GM21529 (cell line): Measurements from ENCODE around the gene PDE11A.

ENCODE experiments used
- ATAC-seq: cut with Tn5 transposase; IDR thresholded peaks from one replicate; pipeline ENCODE4 v1.9.1; 2021; ENCODE audit not compliant: unreplicated experiment

The PDE11A gene

DNA sequence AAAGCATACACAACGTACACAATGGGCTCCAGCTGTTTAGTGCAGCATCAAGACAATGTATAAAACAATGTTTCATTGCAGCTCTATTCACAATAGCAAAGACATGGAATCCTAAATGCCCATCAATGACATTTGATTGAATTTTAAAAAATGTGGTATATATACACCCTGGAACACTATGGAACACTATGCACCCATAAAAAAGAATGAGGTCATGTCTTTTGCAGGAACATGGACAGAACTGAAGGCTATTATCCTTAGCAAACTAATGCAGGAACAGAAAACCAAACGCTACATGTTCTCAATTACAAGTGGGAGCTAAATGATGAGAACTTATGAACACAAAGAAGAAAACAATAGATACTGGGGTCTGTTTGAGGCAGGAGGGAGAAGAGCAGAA, 364.5 kb downstream of the PDE11A start:
- no peak for ATAC-seq

- no peak for ATAC-seq
Observed at GRCh38 chr2:177705511-177706173, 366.9 kb downstream of the PDE11A start.

- ATAC-seq: no peak
Observed at GRCh38 chr2:177703159-177703558, 369.4 kb downstream of the PDE11A start.

- ATAC-seq: no peak
Observed at GRCh38 chr2:177698281-177698680, 374.3 kb downstream of the PDE11A start.

DNA sequence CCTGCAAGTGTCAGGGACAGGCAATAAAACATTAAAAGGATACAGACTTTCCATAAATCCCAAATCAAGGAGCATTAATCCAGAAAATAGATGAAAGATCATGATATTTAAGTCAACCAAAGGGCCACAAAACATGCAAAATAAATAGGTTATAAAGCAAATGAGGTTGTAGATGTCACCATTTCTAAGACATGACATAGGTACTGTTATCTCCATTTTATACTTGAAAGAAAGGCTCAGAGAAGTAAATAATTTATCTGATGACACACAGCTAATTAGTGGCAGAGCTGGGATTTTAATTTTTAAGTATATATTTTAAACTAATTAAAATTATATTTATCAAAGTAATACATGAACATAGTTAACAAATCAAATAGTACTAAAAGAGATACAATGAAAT, 378.2 kb downstream of the PDE11A start:
- no peak for ATAC-seq

GRCh38 chr2:177693658-177694339, 378.8 kb downstream of the PDE11A start:
- no peak for ATAC-seq

DNA sequence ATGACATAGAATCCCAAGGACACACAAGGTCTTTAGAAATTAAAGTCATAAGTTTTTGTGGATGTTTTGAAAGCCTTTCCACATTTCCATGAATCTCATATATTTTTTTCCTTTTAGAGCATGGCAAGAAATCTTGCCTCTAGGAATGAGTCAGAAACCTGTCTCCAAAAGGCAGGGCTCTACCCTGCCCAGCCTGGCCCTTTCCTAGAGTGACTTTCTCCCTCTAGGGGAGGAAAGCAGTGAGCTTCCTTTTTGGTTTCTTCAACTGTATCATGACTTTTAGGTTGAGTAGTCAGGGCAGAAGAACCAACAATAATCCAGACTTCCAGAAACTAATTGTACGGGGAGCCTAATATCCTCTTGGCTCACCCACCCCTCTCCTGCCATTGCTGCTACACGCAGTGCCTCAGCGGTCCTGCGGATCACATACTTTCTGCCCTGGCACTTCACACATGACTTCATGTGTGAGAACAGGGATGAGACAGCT, 379.8 kb downstream of the PDE11A start:
- ATAC-seq: no peak

GRCh38 chr2:177692042-177692782, 380.4 kb downstream of the PDE11A start:
- no peak for ATAC-seq

DNA sequence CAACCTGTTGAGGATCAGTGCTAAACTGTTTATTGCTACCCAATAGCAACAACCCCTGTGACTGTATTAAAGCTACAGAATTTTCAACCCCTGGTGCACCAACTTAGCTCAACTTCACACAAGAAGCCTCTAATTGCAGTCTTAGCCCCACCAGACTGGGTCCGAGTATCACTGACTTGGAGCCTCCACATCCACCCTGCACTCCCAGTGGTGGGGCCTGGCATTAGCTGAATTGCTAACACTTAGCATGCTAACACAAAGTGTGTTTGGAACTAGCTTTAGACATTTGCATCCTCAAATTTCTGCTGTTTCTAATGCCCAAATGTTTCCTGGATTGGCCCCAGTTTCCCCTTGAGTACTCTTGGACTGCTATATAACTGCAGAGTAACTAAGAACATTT, 381.4 kb downstream of the PDE11A start:
- ATAC-seq: no peak

DNA sequence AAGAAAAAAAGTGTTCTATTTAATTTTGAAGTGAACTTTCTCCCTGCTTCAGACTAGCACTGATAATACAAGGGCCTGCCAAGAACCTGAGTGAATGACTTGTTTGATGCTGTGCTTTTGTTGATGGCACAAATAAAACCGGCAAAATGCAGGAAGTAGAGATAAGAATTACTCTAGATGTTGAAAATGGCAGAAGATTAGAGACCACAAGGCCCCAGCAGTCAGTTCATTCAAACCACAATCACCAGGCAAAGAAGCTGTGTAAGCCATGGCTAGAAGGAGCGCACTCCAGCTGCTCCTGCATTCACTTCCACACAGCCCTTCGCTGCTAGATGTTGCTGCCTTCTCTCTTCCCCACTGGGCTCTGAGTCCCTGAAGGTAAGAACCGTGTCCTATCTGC, 383.0 kb downstream of the PDE11A start:
- ATAC-seq: no peak

GRCh38 chr2:177688844-177689243, 383.7 kb downstream of the PDE11A start:
- ATAC-seq: no peak

- no peak for ATAC-seq
Observed at GRCh38 chr2:177683661-177684069, 388.9 kb downstream of the PDE11A start.

- ATAC-seq: no peak
Observed at GRCh38 chr2:177682836-177683660, 389.5 kb downstream of the PDE11A start.

DNA sequence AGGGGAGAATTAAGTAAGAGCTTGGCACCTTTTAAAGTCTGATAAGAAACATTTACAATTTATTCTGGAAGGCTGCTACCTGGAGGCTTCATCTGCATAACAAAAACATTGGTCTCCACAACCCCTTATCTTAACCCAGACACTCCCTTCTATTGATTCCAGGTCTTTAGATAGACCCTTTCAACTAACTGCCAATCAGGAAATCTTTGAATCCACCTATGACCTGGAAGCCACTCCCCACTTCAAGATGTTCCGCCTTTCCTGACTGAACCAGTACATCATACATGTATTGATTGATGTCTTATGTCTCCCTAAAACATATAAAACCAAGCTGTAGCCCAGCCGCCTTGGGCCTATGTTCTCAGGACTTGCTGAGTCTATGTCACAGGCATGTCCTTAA, 390.6 kb downstream of the PDE11A start:
- no peak for ATAC-seq

GRCh38 chr2:177680866-177681712, 391.5 kb downstream of the PDE11A start:
- no peak for ATAC-seq

GRCh38 chr2:177679611-177680605, 392.7 kb downstream of the PDE11A start:
- ATAC-seq: no peak

DNA sequence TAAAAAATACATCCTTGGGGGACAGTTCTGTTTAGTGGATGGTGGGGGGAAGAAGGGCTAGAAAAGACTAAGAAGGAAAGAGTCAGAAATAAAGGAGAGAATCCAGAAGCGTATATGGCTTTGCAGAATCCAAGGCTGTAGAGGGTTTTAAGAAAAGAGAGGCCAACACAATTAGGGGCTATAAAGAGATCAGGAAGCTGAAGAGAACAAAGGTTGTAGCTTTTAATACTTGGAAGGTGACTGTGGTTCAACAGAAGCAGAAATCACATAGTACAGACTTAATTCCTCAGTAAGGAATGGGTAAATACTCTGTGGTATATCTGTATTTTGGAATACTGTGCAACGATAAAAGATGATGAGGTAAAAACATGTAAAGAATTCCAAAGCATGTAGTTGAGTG, 393.6 kb downstream of the PDE11A start:
- ATAC-seq: no peak

DNA sequence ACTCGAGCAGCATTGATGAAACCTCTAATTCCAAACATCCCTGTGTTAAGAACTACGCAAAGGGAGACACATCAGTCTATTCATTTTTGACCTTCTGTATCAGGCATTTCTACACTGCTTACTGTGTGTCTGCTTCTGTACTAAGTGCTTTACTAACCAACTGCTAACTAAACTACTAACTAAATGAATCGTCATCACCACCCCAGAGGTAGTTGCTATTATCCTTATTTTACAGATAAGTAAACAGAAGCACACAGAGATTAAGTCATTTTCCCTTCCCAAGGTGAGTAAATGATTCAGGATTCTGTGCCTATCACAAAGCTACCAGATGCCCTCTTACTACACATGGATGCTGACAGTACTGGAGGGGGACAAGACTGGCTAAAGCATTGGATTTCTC, 395.9 kb downstream of the PDE11A start:
- no peak for ATAC-seq

DNA sequence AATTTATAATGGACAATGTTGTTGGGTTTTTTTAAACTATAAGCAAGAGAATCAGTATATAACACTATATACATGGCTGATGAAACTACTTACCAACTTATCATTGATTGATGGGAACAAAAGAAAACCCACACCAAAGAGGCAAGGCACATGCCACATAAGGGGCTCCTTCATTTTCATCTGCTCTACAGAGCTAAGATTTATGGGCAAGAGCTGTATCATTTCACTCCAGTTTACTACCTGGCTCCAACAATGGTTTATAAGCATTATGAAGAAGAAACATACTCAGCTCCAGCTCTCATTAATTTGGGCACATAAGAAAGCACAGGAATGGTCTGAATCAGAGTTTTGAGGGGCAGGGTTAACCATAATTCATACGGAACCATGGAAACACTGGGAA, 396.8 kb downstream of the PDE11A start:
- no peak for ATAC-seq
